ENCODE data around the gene IMPA2. TPM values are rescaled to one million over a fixed set of nuclear protein-coding genes. Genes with fewer than 3 reads are reported as not detected.
"Not testable (repeated sequence)": the region's sequence is repeated elsewhere in the genome, so short reads cannot be mapped to it uniquely, and the experiment has no call there.

IMPA2 gene
- total RNA-seq, 1 donor from 2014 or later, result 6.1 TPM

GRCh38 chr18:11962597-11962996 lies 18.7 kb upstream of the IMPA2 start:
- DNase-seq, result no peak

GRCh38 chr18:11963991-11964484 lies 17.3 kb upstream of the IMPA2 start:
- DNase-seq, result no peak

- no peak for DNase-seq
Observed at GRCh38 chr18:11969904-11970835, 11.1 kb upstream of the IMPA2 start.

- DNase-seq, result not testable (repeated sequence)
Observed at GRCh38 chr18:11970836-11971226, 10.5 kb upstream of the IMPA2 start.

GRCh38 chr18:11972371-11973174 lies 8.7 kb upstream of the IMPA2 start:
- DNase-seq, result no peak

GRCh38 chr18:11974741-11975325 lies 6.5 kb upstream of the IMPA2 start:
- no peak for DNase-seq

- no peak for DNase-seq
Observed at GRCh38 chr18:11975723-11976122, 5.6 kb upstream of the IMPA2 start.

GRCh38 chr18:11976315-11977152 lies 4.8 kb upstream of the IMPA2 start:
- DNase-seq, result no peak

GRCh38 chr18:11977153-11977466 lies 4.2 kb upstream of the IMPA2 start:
- no peak for DNase-seq

GRCh38 chr18:11978956-11979355 lies 2.4 kb upstream of the IMPA2 start:
- DNase-seq, result no peak

- no peak for DNase-seq
Observed at GRCh38 chr18:11980163-11980493, 1.2 kb upstream of the IMPA2 start.

GRCh38 chr18:11980494-11981191 lies 664 bp upstream of the IMPA2 start:
- DNase-seq, result peak; percentile 94

GRCh38 chr18:11981543-11982366 lies 448 bp downstream of the IMPA2 start:
- no peak for DNase-seq

- no peak for DNase-seq
Observed at GRCh38 chr18:11982981-11983380, 1.7 kb downstream of the IMPA2 start.

- no peak for DNase-seq
Observed at GRCh38 chr18:11983592-11983991, 2.3 kb downstream of the IMPA2 start.

GRCh38 chr18:11984091-11984490 lies 2.8 kb downstream of the IMPA2 start:
- DNase-seq, result no peak

GRCh38 chr18:11985586-11985985 lies 4.3 kb downstream of the IMPA2 start:
- no peak for DNase-seq

GRCh38 chr18:11986061-11986460 lies 4.8 kb downstream of the IMPA2 start:
- DNase-seq, result no peak

- no peak for DNase-seq
Observed at GRCh38 chr18:11987527-11987926, 6.2 kb downstream of the IMPA2 start.

- DNase-seq, result no peak
Observed at GRCh38 chr18:11989174-11989573, 7.9 kb downstream of the IMPA2 start.

- DNase-seq, result no peak
Observed at GRCh38 chr18:11989966-11990380, 8.7 kb downstream of the IMPA2 start.
